Transverse colon (tissue), 4 donors: ENCODE results near the gene KRT33B.

Source experiments
- POLR2AphosphoS5 ChIP-seq, 3 donors: sonication (generic); formaldehyde crosslinking; IDR thresholded peaks; one replicate each; pipeline ENCODE4 v1.6.1; 2016; ENCODE audit warnings: antibody characterized with exemption in 3 of 3
- TF ChIP-seq, protein P1 (sequence below), 5 experiments: fragments of 200-600 bp in 3 of 5; fragments of 450-650 bp in 2 of 5; sonication (generic) in 3 of 5; IDR thresholded peaks; 1 replicate in 2 of 5; 2 replicates in 3 of 5; pipeline ENCODE4 v1.5.1; 2016 to 2017; ENCODE audit warnings: antibody characterized with exemption in 5 of 5, inconsistent platforms in 3 of 5, mild to moderate bottlenecking in 2 of 5, moderate library complexity in 1 of 5

DNA sequence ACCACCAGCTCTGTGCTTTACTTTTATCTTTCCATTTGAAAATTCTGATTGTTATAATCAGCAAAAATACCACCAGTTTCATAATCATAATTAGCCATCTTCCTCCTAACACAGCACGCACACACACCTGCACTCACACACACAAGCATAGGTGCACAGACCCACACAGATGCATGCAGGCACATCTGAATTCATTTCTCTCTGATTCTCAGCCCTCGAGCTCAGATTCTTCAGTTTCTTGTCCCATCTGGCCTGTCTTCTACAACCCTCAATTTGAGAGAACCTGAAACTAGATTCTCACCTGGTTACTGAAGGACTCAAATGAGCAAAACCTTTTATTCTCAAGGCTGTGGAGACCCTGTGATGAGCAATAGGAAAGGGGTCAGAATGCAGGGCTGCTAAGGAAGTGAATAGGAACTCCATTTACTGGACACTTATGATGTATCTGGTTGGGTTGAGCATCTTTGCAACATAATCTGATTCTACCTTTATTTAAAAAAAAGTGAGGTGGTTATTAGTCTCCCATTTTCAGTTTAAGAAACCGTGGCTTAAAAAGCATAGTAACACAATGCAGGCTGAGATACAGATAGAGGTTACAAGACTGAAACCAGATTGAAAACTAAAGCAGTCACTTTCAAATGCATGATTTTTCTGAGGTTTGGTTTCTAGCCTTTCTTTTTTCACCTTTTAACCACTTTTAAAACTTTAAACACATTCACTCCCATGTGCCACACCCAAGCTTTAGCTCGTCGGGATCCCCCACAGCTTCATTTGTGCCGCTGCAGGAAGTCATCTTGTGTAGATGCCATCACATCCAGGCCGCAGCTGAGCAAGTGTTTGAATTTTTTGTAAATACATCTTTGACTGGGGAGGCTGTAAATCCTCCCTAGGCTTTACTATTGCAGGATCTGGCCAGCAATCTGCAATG is 28.4 kb downstream of the KRT33B start:
- no peak for TF ChIP-seq POLR2AphosphoS5 (IDR thresholded peaks at IDR 0.05)
- TF ChIP-seq, protein P1, sequence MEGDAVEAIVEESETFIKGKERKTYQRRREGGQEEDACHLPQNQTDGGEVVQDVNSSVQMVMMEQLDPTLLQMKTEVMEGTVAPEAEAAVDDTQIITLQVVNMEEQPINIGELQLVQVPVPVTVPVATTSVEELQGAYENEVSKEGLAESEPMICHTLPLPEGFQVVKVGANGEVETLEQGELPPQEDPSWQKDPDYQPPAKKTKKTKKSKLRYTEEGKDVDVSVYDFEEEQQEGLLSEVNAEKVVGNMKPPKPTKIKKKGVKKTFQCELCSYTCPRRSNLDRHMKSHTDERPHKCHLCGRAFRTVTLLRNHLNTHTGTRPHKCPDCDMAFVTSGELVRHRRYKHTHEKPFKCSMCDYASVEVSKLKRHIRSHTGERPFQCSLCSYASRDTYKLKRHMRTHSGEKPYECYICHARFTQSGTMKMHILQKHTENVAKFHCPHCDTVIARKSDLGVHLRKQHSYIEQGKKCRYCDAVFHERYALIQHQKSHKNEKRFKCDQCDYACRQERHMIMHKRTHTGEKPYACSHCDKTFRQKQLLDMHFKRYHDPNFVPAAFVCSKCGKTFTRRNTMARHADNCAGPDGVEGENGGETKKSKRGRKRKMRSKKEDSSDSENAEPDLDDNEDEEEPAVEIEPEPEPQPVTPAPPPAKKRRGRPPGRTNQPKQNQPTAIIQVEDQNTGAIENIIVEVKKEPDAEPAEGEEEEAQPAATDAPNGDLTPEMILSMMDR (IDR thresholded peaks at IDR 0.05), result no peak
